NCI-H2227 (cell line): ENCODE measurements around the gene FHIP1B.

Experiments used
- DNase-seq: peaks from one replicate; lab custom pipeline; 2025; ENCODE audit not compliant: unreplicated experiment; lab: John Stamatoyannopoulos, UW

FHIP1B gene

GRCh38 chr11:6202041-6202440 lies 32.4 kb downstream of the FHIP1B start:
- no peak for DNase-seq

- no peak for DNase-seq
Measured at GRCh38 chr11:6201481-6201880, 33.0 kb downstream of the FHIP1B start.

GRCh38 chr11:6200975-6201374 lies 33.5 kb downstream of the FHIP1B start:
- no peak for DNase-seq

- no peak for DNase-seq
Measured at GRCh38 chr11:6199174-6199810, 35.1 kb downstream of the FHIP1B start, which contains the start of gene OR52W1. OR52W1 (plus strand) TSS chr11:6199224; CDS start chr11:6199224, 0 bp downstream.

- DNase-seq: no peak
Measured at GRCh38 chr11:6197466-6198200, 36.8 kb downstream of the FHIP1B start.

- no peak for DNase-seq
Measured at GRCh38 chr11:6196396-6196795, 38.0 kb downstream of the FHIP1B start.

- no peak for DNase-seq
Measured at GRCh38 chr11:6194065-6194581, 40.3 kb downstream of the FHIP1B start.

GRCh38 chr11:6191742-6192141 lies 42.7 kb downstream of the FHIP1B start:
- no peak for DNase-seq

GRCh38 chr11:6175440-6175839 lies 59.0 kb downstream of the FHIP1B start:
- no peak for DNase-seq

GRCh38 chr11:6170226-6170625 lies 64.2 kb downstream of the FHIP1B start, which contains the start of gene OR52B2:
OR52B2 (minus strand) TSS chr11:6170326; CDS start chr11:6170326, 0 bp downstream.
- no peak for DNase-seq
